DOHH2 (cell line): ENCODE measurements around the gene ALKBH6.

ENCODE experiments used
- H3F3A ChIP-seq: fragments of 200-600 bp; sonication (generic), shearing (Covaris generic); 2 replicates; pipeline ENCODE4 v1.6.0; 2016; ENCODE audit warnings: antibody characterized with exemption, mild to moderate bottlenecking; ENCODE audit not compliant: control insufficient read depth, insufficient read depth
- H3K27ac ChIP-seq: fragments of 200-600 bp; sonication (generic); 2 replicates; pipeline ENCODE4 v1.5.1; 2014; ENCODE audit warnings: low read depth, mild to moderate bottlenecking, low read length, moderate library complexity
- H3K27me3 ChIP-seq: fragments of 200-600 bp; sonication (generic); 2 replicates; pipeline ENCODE4 v1.6.1; 2014; ENCODE audit warnings: mild to moderate bottlenecking, low read length, mixed read lengths; ENCODE audit not compliant: control insufficient read depth
- H3K36me3 ChIP-seq: fragments of 200-600 bp; sonication (generic); 2 replicates; pipeline ENCODE4 v1.6.1; 2014; ENCODE audit warnings: mild to moderate bottlenecking, low read length, moderate library complexity, mixed read lengths; ENCODE audit not compliant: control insufficient read depth
- H3K4me1 ChIP-seq: fragments of 200-600 bp; sonication (generic); 2 replicates; pipeline ENCODE4 v1.6.1; 2014; ENCODE audit warnings: mild to moderate bottlenecking, low read length, mixed read lengths; ENCODE audit not compliant: control insufficient read depth
- H3K4me2 ChIP-seq: fragments of 200-600 bp; sonication (generic); 2 replicates; pipeline ENCODE4 v1.6.0; 2014; ENCODE audit warnings: mild to moderate bottlenecking, low read length, moderate library complexity
- H3K4me3 ChIP-seq: fragments of 200-600 bp; sonication (generic); 2 replicates; pipeline ENCODE4 v1.5.1; 2014; ENCODE audit warnings: mild to moderate bottlenecking, low read length, mixed read lengths
- H3K79me2 ChIP-seq: fragments of 200-600 bp; sonication (generic); 2 replicates; pipeline ENCODE4 v1.6.1; 2014; ENCODE audit warnings: mild to moderate bottlenecking, low read length, mixed read lengths; ENCODE audit not compliant: control insufficient read depth
- H3K9me2 ChIP-seq: fragments of 200-600 bp; sonication (generic); replicated peaks from 2 replicates; pipeline ENCODE4 v1.6.1; 2014; ENCODE audit warnings: mild to moderate bottlenecking, low read length, mixed read lengths; ENCODE audit not compliant: control insufficient read depth
- H3K9me3 ChIP-seq: fragments of 200-600 bp; sonication (generic); 2 replicates; pipeline ENCODE4 v1.6.1; 2014; ENCODE audit warnings: antibody characterized with exemption, low read length, mixed read lengths; ENCODE audit not compliant: control insufficient read depth, insufficient read depth
- H4K20me1 ChIP-seq: fragments of 200-600 bp; sonication (generic); 2 replicates; pipeline ENCODE4 v1.6.0; 2014; ENCODE audit warnings: low read depth, mild to moderate bottlenecking, antibody characterized with exemption, low read length, moderate library complexity; ENCODE audit not compliant: control insufficient read depth, insufficient read depth
- CTCF ChIP-seq: fragments of 200-600 bp; sonication (generic); IDR thresholded peaks from one replicate; pipeline ENCODE4 v1.5.1; 2014; ENCODE audit warnings: antibody characterized with exemption, mild to moderate bottlenecking, low read depth, low read length; ENCODE audit not compliant: poor library complexity, severe bottlenecking
- EZH2phosphoT487 ChIP-seq: fragments of 200-600 bp; sonication (generic); IDR thresholded peaks from 2 replicates; pipeline ENCODE4 v1.6.1; 2017; ENCODE audit warnings: borderline replicate concordance, mild to moderate bottlenecking, antibody characterized with exemption, low read length, moderate library complexity, mixed read lengths

ALKBH6 gene

DNA sequence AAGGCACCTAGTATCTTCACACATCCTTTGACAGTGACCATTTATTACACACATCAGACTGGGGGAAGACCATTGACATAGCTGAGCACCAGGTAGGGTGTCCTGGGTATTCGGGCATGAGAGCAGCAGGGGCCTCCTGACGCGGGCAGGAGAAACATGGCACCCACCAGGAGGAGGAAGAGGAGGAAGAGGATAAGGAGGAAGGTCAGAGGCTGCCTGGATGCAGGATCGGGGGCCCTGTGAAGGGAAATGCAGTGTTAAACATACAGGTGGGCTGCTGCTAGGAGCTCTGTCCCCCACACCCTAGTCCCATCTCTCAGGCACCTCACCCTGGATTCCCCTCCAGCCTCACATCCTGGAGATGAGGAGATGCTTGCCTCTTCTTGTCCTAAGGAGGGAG lies 10.7 kb downstream of the ALKBH6 start:
- Histone ChIP-seq H3K4me3 (no peak overlapping the region), H3K4me1 (no peaks in the 10 kb centered on the region), H3K27ac (no peak overlapping the region), H3K9me3 (no peaks in the 10 kb centered on the region), H3F3A (0 out of 2 replicates have a peak, but pooled peaks cover 5% of the 10 kb centered on the region), H3K36me3 (peaks cover 2% of the 10 kb centered on the region), H3K79me2 (peaks cover 21% of the 10 kb centered on the region), H3K9me2 (no peaks in the 10 kb centered on the region), H4K20me1 (no peaks in the 10 kb centered on the region), H3K27me3 (no peaks in the 10 kb centered on the region), H3K4me2 (no peak overlapping the region)
- no peak for TF ChIP-seq CTCF
- no peak for TF ChIP-seq EZH2phosphoT487

- TF ChIP-seq EZH2phosphoT487 (no peak), CTCF (no peak)
- Histone ChIP-seq H3K9me2 (no peaks in the 10 kb centered on the region), H3K27me3 (no peaks in the 10 kb centered on the region), H3F3A (0 out of 2 replicates have a peak, but pooled peaks cover 5% of the 10 kb centered on the region), H3K27ac (no peak overlapping the region), H3K79me2 (peaks cover 34% of the 10 kb centered on the region), H3K4me2 (no peak overlapping the region), H3K9me3 (no peaks in the 10 kb centered on the region), H3K4me3 (no peak overlapping the region), H3K36me3 (peaks cover 11% of the 10 kb centered on the region), H4K20me1 (0 out of 2 replicates have a peak, but pooled peaks cover 3% of the 10 kb centered on the region), H3K4me1 (peaks cover 4% of the 10 kb centered on the region)
These were observed 12.4 kb downstream of the ALKBH6 start for GRCh38 chr19:36001605-36002004.

- H3K9me3 ChIP-seq: no peaks in the 10 kb centered on the region
- peaks cover 49% of the 10 kb centered on the region for H3K79me2 ChIP-seq
- H3K27ac ChIP-seq: no peak overlapping the region
- no peaks in the 10 kb centered on the region for H3K9me2 ChIP-seq
- H3K4me1 ChIP-seq: peaks cover 17% of the 10 kb centered on the region
- TF ChIP-seq EZH2phosphoT487: no peak
- no peak for TF ChIP-seq CTCF
- H3K4me3 ChIP-seq: peak overlapping the region; percentile 76
- H3K27me3 ChIP-seq: no peaks in the 10 kb centered on the region
- 0 out of 2 replicates have a peak, but pooled peaks cover 4% of the 10 kb centered on the region for H4K20me1 ChIP-seq
- peaks cover 15% of the 10 kb centered on the region for H3K36me3 ChIP-seq
- peak overlapping the region; percentile 86 for H3K4me2 ChIP-seq
- 0 out of 2 replicates have a peak, but pooled peaks cover 7% of the 10 kb centered on the region for H3F3A ChIP-seq
These were observed 17.2 kb downstream of the ALKBH6 start for GRCh38 chr19:35996777-35997176.
